K562 (cell line): ENCODE measurements around the gene ACTRT2. TPM values are rescaled to one million over a fixed set of nuclear protein-coding genes. Genes with fewer than 3 reads are reported as not detected.

Source experiments
- ATAC-seq: fragments of 200-7000 bp; cut with Tn5 transposase; 3 replicates; pipeline ENCODE4 v1.9.1; 2020; ENCODE audit warnings: moderate library complexity
- BruUV-seq: library from RNA; stranded (reverse); fragments of 400-500 nt; replicated peaks from 2 replicates; lab custom pipeline; 2021; lab: Mats Ljungman, UMichigan
- CTCF ChIA-PET: fragments of 300-600 bp; formaldehyde crosslinking; extraction: SDS; loops from one replicate; lab custom pipeline; 2021; ENCODE audit warnings: low intra/inter-chr PET ratio; lab: Yijun Ruan, JAX
- POLR2A ChIA-PET: fragments of 300-600, 350-650 bp; sonication (Branson Sonifier 250); formaldehyde crosslinking; extraction: SDS; loops from one replicate; lab custom pipeline; 2021; ENCODE audit warnings: antibody characterized with exemption, inconsistent platforms; lab: Yijun Ruan, JAX
- DNase-seq, 4 experiments: peaks; one replicate each; pipeline versions ENCODE4 v3.0.0 to v3.0.0-alpha.2; 2011 to 2018; ENCODE audit warnings: low spot score in 3 of 4, mixed read lengths in 3 of 4; ENCODE audit errors: extremely low read depth in 1 of 4
- FAIRE-seq: peaks from 2 replicates; lab custom pipeline; 2011; peaks lifted over from hg19 to GRCh38; lab: Jason Lieb, UNC
- H2AFZ ChIP-seq: 2 replicates; pipeline ENCODE4 v1.6.0; 2011; ENCODE audit warnings: low read depth, low read length, control low read depth, inconsistent platforms
- H3K27ac ChIP-seq: fragments of 200-600 bp; 3 replicates; pipeline ENCODE4 v1.8.0; 2011; ENCODE audit warnings: low read depth, mild to moderate bottlenecking, control low read depth, inconsistent platforms, low read length, moderate library complexity, mixed read lengths; ENCODE audit errors: extremely low read depth
- H3K27me3 ChIP-seq, 2 experiments: fragments of 300-600 bp in 1 of 2; 2 replicates in 1 of 2; 3 replicates in 1 of 2; pipeline versions ENCODE4 v1.6.0 to v1.8.0; 2011; ENCODE audit warnings: inconsistent platforms in 2 of 2, low read length in 2 of 2, mild to moderate bottlenecking in 1 of 2, mixed read lengths in 1 of 2, moderate library complexity in 1 of 2; ENCODE audit not compliant: control insufficient read depth in 2 of 2, insufficient read depth in 2 of 2
- H3K36me3 ChIP-seq: fragments of 300-600 bp; 3 replicates; pipeline ENCODE4 v1.8.0; 2011; ENCODE audit warnings: mild to moderate bottlenecking, low read length, inconsistent platforms; ENCODE audit not compliant: control insufficient read depth, insufficient read depth
- H3K4me1 ChIP-seq, 2 experiments: fragments of 200-600 bp in 1 of 2; replicated peaks in 1 of 2; 2 replicates in 1 of 2; 3 replicates in 1 of 2; pipeline versions ENCODE4 v1.5.1 to v1.8.0; 2011; ENCODE audit warnings: inconsistent platforms in 2 of 2, low read length in 2 of 2, mild to moderate bottlenecking in 1 of 2, mixed read lengths in 1 of 2, moderate library complexity in 1 of 2; ENCODE audit not compliant: control insufficient read depth in 2 of 2, insufficient read depth in 2 of 2
- H3K4me2 ChIP-seq: 2 replicates; pipeline ENCODE4 v1.6.1; 2011; ENCODE audit warnings: low read length, control low read depth, inconsistent platforms, mixed read lengths; ENCODE audit not compliant: insufficient read depth
- H3K4me3 ChIP-seq: fragments of 200-600 bp; sonication (generic), shearing (Covaris generic); 2 replicates; pipeline ENCODE4 v1.5.1; 2016; ENCODE audit warnings: control low read depth, inconsistent platforms
- H3K79me2 ChIP-seq: fragments of 200-600 bp; 3 replicates; pipeline ENCODE4 v1.8.0; 2011; ENCODE audit warnings: low read length, inconsistent platforms; ENCODE audit not compliant: control insufficient read depth, insufficient read depth
- H3K9ac ChIP-seq, 2 experiments: 2 replicates each; pipeline versions ENCODE4 v1.6.0 to v1.6.1; 2011; ENCODE audit warnings: low read depth in 2 of 2, low read length in 2 of 2, control low read depth in 1 of 2, inconsistent platforms in 1 of 2, mild to moderate bottlenecking in 1 of 2, mixed read lengths in 1 of 2; ENCODE audit not compliant: insufficient read depth in 1 of 2
- H3K9me1 ChIP-seq: one replicate; pipeline ENCODE4 v1.6.0; 2011; ENCODE audit warnings: inconsistent platforms, mild to moderate bottlenecking, low read length, moderate library complexity; ENCODE audit not compliant: control insufficient read depth, insufficient read depth
- H3K9me3 ChIP-seq: replicated peaks from 2 replicates; pipeline ENCODE4 v1.5.1; 2011; ENCODE audit warnings: low read depth, low read length, inconsistent platforms; ENCODE audit not compliant: control insufficient read depth, insufficient read depth
- H4K20me1 ChIP-seq: replicated peaks from 2 replicates; pipeline ENCODE4 v1.6.1; 2011; ENCODE audit warnings: low read length, inconsistent platforms, mixed read lengths; ENCODE audit not compliant: control insufficient read depth, insufficient read depth
- AFF1 ChIP-seq, 2 experiments: fragments of 450-650 bp; IDR thresholded peaks; 2 replicates each; pipeline ENCODE4 v1.6.1; 2018; ENCODE audit warnings: mild to moderate bottlenecking in 2 of 2, low read depth in 1 of 2; ENCODE audit not compliant: partially characterized antibody in 2 of 2
- BRD9 ChIP-seq: fragments of 450-650 bp; IDR thresholded peaks from 2 replicates; pipeline ENCODE4 v1.6.1; 2018; ENCODE audit warnings: low read depth; ENCODE audit not compliant: partially characterized antibody
- CXXC5 ChIP-seq: fragments of 250-450 bp; sonication (Bioruptor Pico); IDR thresholded peaks from 2 replicates; pipeline ENCODE4 v1.8.0; 2022; ENCODE audit warnings: inconsistent platforms, mild to moderate bottlenecking, moderate library complexity
- E2F6 ChIP-seq, 2 experiments: IDR thresholded peaks; 2 replicates each; pipeline ENCODE4 v1.6.1; 2011; ENCODE audit warnings: borderline replicate concordance in 1 of 2, control low read depth in 1 of 2, low read depth in 1 of 2, low read length in 1 of 2, mild to moderate bottlenecking in 1 of 2, mixed read lengths in 1 of 2, moderate library complexity in 1 of 2; ENCODE audit not compliant: insufficient read depth in 1 of 2, insufficient read length in 1 of 2, poor library complexity in 1 of 2, severe bottlenecking in 1 of 2; ENCODE audit errors: extremely low read depth in 1 of 2
- HCFC1 ChIP-seq: IDR thresholded peaks from 2 replicates; pipeline ENCODE4 v1.6.1; 2012; ENCODE audit warnings: low read depth, low read length, improper control_type of control experiment
- NR1H2 ChIP-seq: sonication (generic); formaldehyde crosslinking; IDR thresholded peaks from 2 replicates; pipeline ENCODE4 v1.4.0; 2020; ENCODE audit warnings: mild to moderate bottlenecking, missing genetic modification reagents
- PHF20 ChIP-seq: fragments of 450-650 bp; IDR thresholded peaks from 2 replicates; pipeline ENCODE4 v1.6.1; 2018; ENCODE audit not compliant: partially characterized antibody
- POU5F1 ChIP-seq: fragments of 150-350 bp; IDR thresholded peaks from 2 replicates; pipeline ENCODE4 v1.6.1; 2014; ENCODE audit warnings: borderline replicate concordance, low read length, low read depth, mild to moderate bottlenecking; ENCODE audit not compliant: partially characterized antibody
- ZNF239 ChIP-seq: fragments of 250-450 bp; sonication (Bioruptor Pico); IDR thresholded peaks from 2 replicates; pipeline ENCODE4 v1.4.0; 2020; ENCODE audit warnings: mild to moderate bottlenecking
- ZNF507 ChIP-seq: conservative IDR thresholded peaks from 2 replicates; pipeline ENCODE4 v1.6.1; 2017; ENCODE audit warnings: missing genetic modification characterization, missing compliant biosample characterization
- ZNF589 ChIP-seq: fragments of 200-800 bp; sonication (Bioruptor generic); IDR thresholded peaks from 2 replicates; pipeline ENCODE4 v1.6.1; 2016; ENCODE audit warnings: low read depth, missing genetic modification characterization, missing compliant biosample characterization
- ZNF695 ChIP-seq: fragments of 450-650 bp; formaldehyde crosslinking; IDR thresholded peaks from 2 replicates; pipeline ENCODE4 v1.4.0; 2020; ENCODE audit warnings: mild to moderate bottlenecking, moderate library complexity
- WGBS: fragments of 100-300 bp; shearing (Covaris generic); methylation state at CpG from one replicate; pipeline ENCODE4 v1.1.6; 2016; ENCODE audit warnings: low coverage, mixed read lengths; ENCODE audit not compliant: insufficient coverage; ENCODE audit errors: missing lambda C conversion rate; 5-methylcytosine and 5-hydroxymethylcytosine counted together
- in situ Hi-C: fragments of 300-500 bp; cut with MboI; formaldehyde crosslinking; loops from 4 replicates; pipeline ENCODE4 v1.15.0; 2018; ENCODE audit warnings: inconsistent platforms, mixed read lengths
- intact Hi-C: fragments of 100-400 bp; cut with micrococcal nuclease; formaldehyde crosslinking; loops from 2 replicates; pipeline ENCODE4 v1.14.2; 2022
- polyA plus RNA-seq, 8 experiments: library from polyadenylated mRNA; depleted of rRNA in 4 of 8; stranded (reverse) in 5 of 8; unstranded in 3 of 8; fragments of >200 nt; fragmentation: Nextera tagmentation in 2 of 8; fragmentation: Illumina TruSeq in 1 of 8; extraction: Ambion mirVana in 2 of 8; extraction: Trizol in 1 of 8; gene quantifications; 2 replicates each; pipeline versions ENCODE4 v1.2.1 to v1.2.3, GENCODE V29; 2011 to 2014; ENCODE audit warnings: inconsistent platforms in 1 of 8, missing spikeins in 1 of 8
- total RNA-seq, 7 experiments: library from RNA; depleted of rRNA in 6 of 7; stranded (reverse); fragments of >200 nt in 6 of 7; fragmentation: Illumina TruSeq in 2 of 7; extraction: Trizol in 2 of 7; gene quantifications; 2 replicates each; pipeline versions ENCODE4 v1.2.1 to v1.2.3, GENCODE V29; 2011 to 2021; ENCODE audit warnings: low replicate concordance in 1 of 7

ACTRT2 gene
- total and polyA plus RNA-seq, 9 of the 15 experiments (the other 6 are each of a cell fraction or from before 2014, with no cell fraction given): not detected

GRCh38 chr1:3033790-3034090 lies 12.5 kb downstream of the ACTRT2 start:
- POLR2A ChIA-PET: no interaction called here
- Histone ChIP-seq H3K9me3 (no peaks in the 10 kb centered on the region), H3K4me3 (no peak overlapping the region), H3K9ac (no peak overlapping the region), H3K9me1 (no peaks in the 10 kb centered on the region)
- BruUV-seq: no TSS peak
- DNase-seq (no peak), ATAC-seq (no peak)
- in situ Hi-C loops: no loop called here
- TF ChIP-seq AFF1 (IDR thresholded peaks at IDR 0.05; ENCODE audit: low read depth in 1 of 2, partially characterized antibody in 2 of 2) (no peak), HCFC1 (no peak), ZNF589 (CRISPR knock-in tag) (no peak), CXXC5 (CRISPR knock-in tag) (no peak), ZNF239 (CRISPR knock-in tag) (no peak), ZNF507 (tag) (no peak), POU5F1 (no peak), E2F6 (IDR thresholded peaks at IDR 0.05; ENCODE audit: borderline replicate concordance in 1 of 2, extremely low read depth in 1 of 2, insufficient read depth in 1 of 2, insufficient read length in 1 of 2, low read depth in 1 of 2, low read length in 1 of 2, poor library complexity in 1 of 2, severe bottlenecking in 1 of 2) (no peak), BRD9 (no peak), NR1H2 (no peak), ZNF695 (CRISPR knock-in tag) (no peak), PHF20 (no peak)
- TF ChIP-seq, all 486 proteins: peak for 0
- intact Hi-C loops: no loop called here
- CTCF ChIA-PET: no interaction called here
- Histone ChIP-seq H2AFZ (no peak overlapping the region), H3K27ac (no peak overlapping the region), H3K36me3 (no peaks in the 10 kb centered on the region), H3K79me2 (no peaks in the 10 kb centered on the region), H3K27me3 (peaks cover 13 to 52% of the 10 kb centered on the region in 2 experiments; a peak in 4 of 5 replicates), H3K4me1 (no peaks in the 10 kb centered on the region; a peak in 1 of 5 replicates), H4K20me1 (no peaks in the 10 kb centered on the region), H3K4me2 (no peak overlapping the region)
- 0% methylated on average over 4 of the region's 4 CpGs for WGBS
- no peak for FAIRE-seq
